HepG2 (cell line): Measurements from ENCODE around the gene COG1. TPM values are rescaled to one million over a fixed set of nuclear protein-coding genes. Genes with fewer than 3 reads are reported as not detected.

Experiments
- CENPX ChIP-seq: sonication (generic); formaldehyde crosslinking; IDR thresholded peaks from 2 replicates; pipeline ENCODE4 v1.9.0; 2021; ENCODE audit warnings: mild to moderate bottlenecking, missing genetic modification reagents, moderate library complexity
- ERF ChIP-seq: IDR thresholded peaks from 2 replicates; pipeline ENCODE4 v1.6.1; 2018; ENCODE audit warnings: missing biosample characterization, missing genetic modification reagents
- HMG20B ChIP-seq: conservative IDR thresholded peaks from 2 replicates; pipeline ENCODE4 v1.6.1; 2016; ENCODE audit warnings: missing genetic modification reagents, missing compliant biosample characterization
- ISX ChIP-seq: sonication (generic); formaldehyde crosslinking; conservative IDR thresholded peaks from 2 replicates; pipeline ENCODE4 v1.5.0; 2020; ENCODE audit warnings: missing genetic modification reagents
- MXD3 ChIP-seq: IDR thresholded peaks from 2 replicates; pipeline ENCODE4 v1.6.1; 2016; ENCODE audit warnings: mild to moderate bottlenecking, missing biosample characterization, missing genetic modification reagents
- PRDM10 ChIP-seq: sonication (generic); formaldehyde crosslinking; IDR thresholded peaks from 2 replicates; pipeline ENCODE4 v1.4.0; 2020; ENCODE audit warnings: low read depth, missing genetic modification reagents
- RFXANK ChIP-seq: IDR thresholded peaks from 2 replicates; pipeline ENCODE4 v1.6.1; 2016
- SIX4 ChIP-seq: sonication (generic); formaldehyde crosslinking; IDR thresholded peaks from 2 replicates; pipeline ENCODE4 v1.4.0; 2020; ENCODE audit warnings: missing genetic modification reagents
- SNAPC4 ChIP-seq: sonication (generic); formaldehyde crosslinking; IDR thresholded peaks from 2 replicates; pipeline ENCODE4 v1.4.0; 2020; ENCODE audit warnings: mild to moderate bottlenecking, missing genetic modification reagents
- TCF12 ChIP-seq, 2 experiments: fragments of 450-650 bp in 1 of 2; sonication (generic) in 1 of 2; formaldehyde crosslinking in 1 of 2; IDR thresholded peaks; 2 replicates each; pipeline versions ENCODE4 v1.6.1 to v1.8.0; 2017 to 2022; ENCODE audit warnings: antibody characterized with exemption in 1 of 2, mild to moderate bottlenecking in 1 of 2, missing genetic modification reagents in 1 of 2, moderate library complexity in 1 of 2
- ZBTB46 ChIP-seq: sonication (generic); formaldehyde crosslinking; IDR thresholded peaks from 2 replicates; pipeline ENCODE4 v1.4.0; 2020; ENCODE audit warnings: mild to moderate bottlenecking, missing genetic modification reagents, borderline replicate concordance
- ZNF558 ChIP-seq: sonication (generic); formaldehyde crosslinking; IDR thresholded peaks from 2 replicates; pipeline ENCODE4 v1.9.0; 2022; ENCODE audit warnings: mild to moderate bottlenecking, missing genetic modification reagents, borderline replicate concordance
- ZNF569 ChIP-seq: sonication (generic); formaldehyde crosslinking; IDR thresholded peaks from 2 replicates; pipeline ENCODE4 v1.5.0; 2020; ENCODE audit warnings: mild to moderate bottlenecking, missing genetic modification reagents, moderate library complexity, borderline replicate concordance
- ZNF781 ChIP-seq: sonication (generic); formaldehyde crosslinking; IDR thresholded peaks from 2 replicates; pipeline ENCODE4 v1.5.1; 2020; ENCODE audit warnings: borderline replicate concordance, mild to moderate bottlenecking, missing genetic modification reagents; ENCODE audit errors: not compliant biosample characterization
- ZNF784 ChIP-seq: sonication (generic); formaldehyde crosslinking; IDR thresholded peaks from 2 replicates; pipeline ENCODE4 v1.5.1; 2020; ENCODE audit warnings: missing genetic modification reagents, mild to moderate bottlenecking, borderline replicate concordance
- polyA plus RNA-seq, 8 experiments: library from polyadenylated mRNA; depleted of rRNA in 3 of 8; stranded (reverse) in 7 of 8; unstranded in 1 of 8; fragments of >200 nt; fragmentation: Illumina TruSeq in 4 of 8; extraction: Trizol in 4 of 8; gene quantifications; 2 replicates each; pipeline versions ENCODE4 v1.2.1 to v1.2.3, GENCODE V29; 2011 to 2016; ENCODE audit warnings: low read depth in 4 of 8, missing spikeins in 1 of 8, mixed read lengths in 1 of 8; ENCODE audit not compliant: insufficient read depth in 1 of 8
- total RNA-seq, 5 experiments: library from RNA; depleted of rRNA; stranded (reverse); fragments of >200 nt; fragmentation: Illumina TruSeq; extraction: Trizol; gene quantifications; 2 replicates each; pipeline ENCODE4 v1.2.3, GENCODE V29; 2016; ENCODE audit warnings: low read depth in 1 of 5

COG1 gene
- total and polyA plus RNA-seq, 2 of the 13 experiments (the other 11 are each of a cell fraction or from before 2014, with no cell fraction given), result 36.6 to 39.7 TPM

GRCh38 chr17:73192894-73193701, at the start of gene COG1 (continued):
- 0 out of 2 replicates have a peak, but pooled peaks have one; percentile 10 for TF ChIP-seq ZNF784 (CRISPR knock-in tag)
- no peak for TF ChIP-seq TCF12 (IDR thresholded peaks at IDR 0.05)
- TF ChIP-seq TCF12 (CRISPR knock-in tag; IDR thresholded peaks at IDR 0.05), result peak; percentile 49; the same call in 1 of the 2 replicates
- no peak for TF ChIP-seq RFXANK (CRISPR knock-in tag)
- no peak for TF ChIP-seq CENPX (CRISPR knock-in tag)
- 0 out of 2 replicates have a peak, but pooled peaks have one; percentile 55 for TF ChIP-seq SNAPC4 (CRISPR knock-in tag)
- no peak for TF ChIP-seq ZBTB46
- TF ChIP-seq ISX (CRISPR knock-in tag), result no peak
- TF ChIP-seq MXD3 (CRISPR knock-in tag), result peak; percentile 74
- TF ChIP-seq SIX4 (CRISPR knock-in tag), result no peak
- TF ChIP-seq HMG20B (CRISPR knock-in tag), result no peak; the same call in 1 of the 2 replicates
- 0 out of 2 replicates have a peak, but pooled peaks have one; percentile 80 for TF ChIP-seq ZNF558 (CRISPR knock-in tag)
- TF ChIP-seq ERF, result 0 out of 2 replicates have a peak, but pooled peaks have one; percentile 32
- peak; percentile 55; the same call in 1 of the 2 replicates for TF ChIP-seq PRDM10 (CRISPR knock-in tag)
- no peak for TF ChIP-seq ZNF569 (CRISPR knock-in tag)
- TF ChIP-seq ZNF781 (CRISPR knock-in tag), result peak; percentile 74
